Stimulated activated naive CD4-positive, alpha-beta T cell (primary cell): ENCODE measurements around the gene SLC29A1.
"Not testable (repeated sequence)": the region's sequence is repeated elsewhere in the genome, so short reads cannot be mapped to it uniquely, and the experiment has no call there.

Experiments
- DNase-seq, 6 experiments: peaks; one replicate each; lab custom pipeline; 2025; lab: John Stamatoyannopoulos, UW

The SLC29A1 gene

DNA sequence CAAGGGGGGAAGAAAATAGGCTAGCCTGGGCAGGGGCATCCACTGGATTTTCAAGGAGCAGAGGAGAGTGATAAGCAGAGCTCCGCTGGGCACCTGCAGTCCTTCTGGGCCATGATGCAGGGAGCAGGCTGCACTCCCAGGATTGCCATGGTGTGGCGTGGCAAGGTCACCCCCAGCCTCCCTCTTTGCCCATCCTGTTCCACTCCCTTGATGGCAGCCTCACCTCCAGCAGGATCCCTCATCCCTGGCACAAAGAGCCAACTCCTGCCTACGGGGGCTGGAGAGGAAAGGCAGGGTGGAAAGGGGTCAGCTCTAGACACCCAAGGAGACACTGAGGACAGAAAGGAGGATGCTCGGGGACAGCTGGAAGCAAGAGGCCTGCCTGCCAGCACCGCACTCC, 29.1 kb upstream of the SLC29A1 start:
- DNase-seq, result no peak

DNA sequence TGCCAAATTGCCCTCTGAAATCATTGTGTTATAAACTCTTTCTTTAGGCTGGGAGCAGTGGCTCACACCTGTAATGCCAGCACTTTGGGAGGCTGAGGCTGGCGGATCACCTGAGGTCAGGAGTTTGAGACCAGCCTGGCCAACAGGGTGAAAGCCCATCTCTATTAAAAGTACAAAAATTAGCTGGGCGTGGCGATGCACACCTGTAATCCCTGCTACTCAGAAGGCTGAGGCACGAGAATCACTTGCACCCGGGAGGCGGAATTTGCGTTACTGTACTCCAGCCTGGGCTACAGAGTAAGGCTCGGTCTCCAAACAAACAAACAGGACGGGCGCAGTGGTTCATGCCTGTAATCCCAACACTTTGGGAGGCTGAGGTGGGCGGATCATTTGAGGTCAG, 27.0 kb upstream of the SLC29A1 start:
- not testable (repeated sequence) for DNase-seq

DNA sequence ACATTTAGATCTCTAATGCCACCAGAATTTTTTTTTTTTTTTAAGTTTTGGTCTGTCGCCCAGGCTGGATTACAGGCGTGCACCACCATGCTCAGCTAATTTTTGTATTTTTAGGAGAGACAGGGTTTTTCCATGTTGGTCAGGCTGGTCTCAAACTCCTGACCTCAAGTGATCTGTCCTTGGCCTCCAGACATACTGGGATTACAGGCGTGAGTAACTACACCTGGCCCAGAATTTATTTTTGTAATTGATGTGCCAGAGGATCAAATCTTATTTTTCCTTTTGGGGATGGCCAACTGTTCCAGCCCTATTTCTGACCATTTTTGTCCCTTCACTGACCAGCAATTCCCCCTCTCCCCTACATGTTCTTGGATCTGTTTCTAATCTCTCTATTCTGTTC, 24.7 kb upstream of the SLC29A1 start:
- DNase-seq, result no peak

DNA sequence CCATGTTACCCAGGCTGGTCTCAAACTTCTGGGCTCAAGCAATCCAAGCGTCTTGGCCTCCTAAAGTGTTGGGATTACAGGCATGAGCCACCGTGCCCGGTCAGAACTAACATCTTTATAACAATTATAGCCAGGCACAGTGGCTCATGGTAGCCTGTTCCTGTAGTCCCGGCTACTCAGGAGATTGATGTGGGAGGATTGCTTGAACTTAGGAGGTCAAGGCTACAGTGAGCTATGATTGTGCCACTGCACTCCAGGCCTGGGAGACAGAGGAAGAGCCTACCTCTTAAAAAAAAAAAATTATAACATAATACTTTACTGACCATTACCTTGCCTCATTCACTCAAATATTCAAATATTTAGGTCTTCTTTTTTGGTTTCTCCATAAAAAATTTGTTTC, 23.5 kb upstream of the SLC29A1 start:
- no peak for DNase-seq

DNA sequence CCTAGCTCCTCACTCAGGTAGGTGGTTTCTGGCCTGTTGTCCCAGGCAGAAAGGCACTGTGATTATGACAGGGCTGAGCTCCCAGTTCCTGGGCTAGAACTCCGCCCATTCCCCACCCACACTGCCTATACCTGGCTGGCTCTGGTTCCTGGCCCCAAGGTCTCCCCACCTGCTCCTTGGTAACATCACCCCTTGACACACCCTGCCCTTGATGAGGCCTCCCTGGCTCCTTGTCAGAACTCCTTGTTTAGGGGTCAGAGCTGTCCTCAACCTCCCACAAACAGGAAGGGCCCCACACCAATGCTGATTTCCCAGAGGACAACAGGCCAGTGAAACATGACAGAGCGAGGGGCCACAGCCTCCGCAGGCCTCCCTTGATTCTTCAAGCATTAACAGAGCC, 22.2 kb upstream of the SLC29A1 start:
- DNase-seq, result no peak

DNA sequence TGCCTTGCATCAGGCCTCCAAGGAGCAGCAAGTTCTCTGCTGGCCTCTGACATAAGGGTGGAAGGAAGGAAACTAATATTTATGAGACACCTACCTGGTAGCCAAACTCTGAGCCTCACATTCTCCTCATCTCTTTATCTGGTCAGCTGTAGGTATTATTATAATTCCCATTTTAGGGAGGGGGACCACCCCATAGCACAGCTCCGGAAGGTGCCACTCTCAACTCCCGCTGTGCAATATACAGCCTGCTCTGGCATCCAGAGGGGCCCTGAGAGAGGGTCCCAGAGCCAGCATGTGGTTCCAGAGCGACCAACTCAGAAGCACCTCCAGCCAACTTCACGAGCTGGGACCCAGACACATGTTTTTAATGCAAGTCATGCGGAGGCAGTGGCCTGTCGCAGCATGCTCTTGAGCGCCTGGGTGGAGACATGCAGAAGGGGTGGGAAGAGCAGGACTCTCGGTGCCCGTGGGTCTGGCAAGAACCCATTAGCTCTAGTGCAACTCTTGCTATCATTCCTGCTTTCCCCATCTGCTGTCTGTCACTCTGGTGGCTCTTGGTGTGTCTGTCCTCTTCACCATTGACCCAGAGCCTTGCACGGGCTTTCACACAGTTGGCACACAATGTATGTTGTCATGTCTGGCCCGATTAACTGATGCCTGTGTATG, 21.6 kb upstream of the SLC29A1 start:
- DNase-seq, result no peak

DNA sequence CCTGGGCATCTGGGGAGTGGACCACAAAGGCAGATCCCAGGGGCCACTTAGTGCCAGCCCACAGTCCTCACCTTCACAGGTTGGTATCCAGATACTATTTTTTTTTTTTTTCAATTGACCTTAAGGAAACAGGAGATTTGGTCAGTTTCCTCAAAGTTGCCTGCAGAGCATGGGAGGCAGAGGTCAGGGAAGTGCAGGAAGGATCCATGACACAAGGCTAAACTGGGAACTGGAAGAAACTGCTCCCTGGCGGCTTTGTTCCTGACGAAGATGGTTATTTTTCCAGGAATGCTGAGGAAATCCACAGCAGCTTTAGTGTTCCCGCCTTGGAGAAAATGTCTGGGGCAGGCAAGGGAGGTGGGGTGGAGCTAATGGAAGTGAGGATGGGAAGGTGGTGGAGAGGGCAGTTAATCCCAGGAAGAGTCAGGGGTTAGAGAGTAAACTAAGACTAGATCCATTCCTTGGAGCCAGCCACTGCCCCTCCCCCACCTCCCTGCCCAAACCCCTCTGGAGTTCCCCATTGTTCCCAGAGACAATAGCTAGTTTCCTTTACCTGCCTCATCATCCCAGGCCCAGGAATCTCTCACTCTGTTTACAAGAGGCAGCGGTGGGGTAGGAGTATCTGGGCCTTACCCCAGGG, 20.9 kb upstream of the SLC29A1 start:
- DNase-seq, result no peak

DNA sequence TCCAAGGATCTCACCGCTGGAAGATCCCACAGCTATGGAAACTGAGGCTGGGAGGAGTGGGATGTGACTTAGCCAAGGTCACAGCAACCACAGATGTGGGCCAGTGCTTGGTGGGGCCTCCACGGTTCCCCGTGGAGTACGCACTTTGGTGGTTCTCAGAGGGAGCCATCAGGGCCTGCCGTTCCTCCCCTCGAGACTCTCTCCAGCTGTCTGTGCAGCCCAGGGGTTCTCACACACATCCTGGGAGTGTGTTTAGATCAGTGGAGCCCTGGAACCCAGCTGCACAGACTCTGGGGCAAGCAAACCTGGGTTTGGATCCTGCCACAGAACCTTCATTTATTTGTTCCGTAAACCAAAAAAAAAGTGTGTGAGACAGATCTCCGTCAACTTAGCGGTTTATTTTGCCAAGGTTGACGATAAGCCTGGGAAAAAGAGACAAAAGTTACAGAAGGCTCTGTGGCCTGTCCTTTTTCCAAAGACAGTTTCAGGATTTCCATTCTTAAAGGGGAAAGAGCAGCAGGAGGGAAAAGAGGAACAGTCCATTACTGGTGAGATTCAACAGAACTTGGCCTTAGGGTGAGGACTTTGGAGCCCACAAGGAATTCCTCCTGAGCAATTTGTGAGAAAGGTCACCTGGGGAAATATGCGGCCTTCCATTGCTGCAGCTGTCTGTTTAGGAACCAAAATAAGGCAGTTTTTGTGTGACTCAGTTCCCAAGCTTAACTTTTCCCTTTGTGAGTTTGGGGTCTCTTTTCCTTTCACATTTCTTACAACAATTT, 20.2 kb upstream of the SLC29A1 start:
- DNase-seq, result no peak

DNA sequence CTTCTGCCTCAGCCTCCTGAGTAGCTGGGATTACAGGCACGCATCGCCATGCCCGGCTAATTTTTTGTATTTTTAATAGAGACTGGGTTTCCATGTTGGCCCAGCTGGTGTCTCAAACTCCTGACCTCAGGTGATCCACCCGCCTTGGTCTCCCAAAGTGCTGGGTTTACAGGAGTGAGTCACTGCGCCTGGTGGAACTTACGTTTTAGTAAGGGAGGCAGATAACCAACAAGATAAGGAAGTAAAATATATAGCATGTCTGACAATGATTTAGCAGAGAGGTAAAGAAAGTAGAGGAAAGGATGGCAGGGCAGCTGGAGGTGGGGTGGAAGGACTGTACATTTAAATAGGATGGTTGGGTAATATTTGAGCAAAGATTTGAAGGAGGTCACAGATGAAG, 19.4 kb upstream of the SLC29A1 start:
- DNase-seq, result no peak

DNA sequence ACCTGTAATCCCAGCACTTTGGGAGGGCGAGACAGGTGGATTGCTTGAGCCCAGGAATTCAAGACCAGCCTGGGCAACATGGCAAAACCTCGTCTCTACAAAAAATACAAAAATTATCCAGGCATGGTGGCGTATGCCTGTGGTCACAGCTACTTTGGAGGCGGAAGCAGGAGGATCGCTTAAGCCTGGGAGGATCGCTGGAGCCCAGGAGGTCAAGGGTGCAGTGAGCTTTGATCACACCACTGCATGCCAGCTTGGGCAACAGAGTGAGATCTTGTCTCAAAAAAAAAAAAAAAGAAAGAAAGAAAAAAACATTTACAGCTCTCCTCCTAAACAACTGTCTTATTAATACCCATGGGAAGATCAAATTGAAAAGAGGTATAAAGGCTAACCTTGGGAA, 15.4 kb upstream of the SLC29A1 start:
- no peak for DNase-seq

DNA sequence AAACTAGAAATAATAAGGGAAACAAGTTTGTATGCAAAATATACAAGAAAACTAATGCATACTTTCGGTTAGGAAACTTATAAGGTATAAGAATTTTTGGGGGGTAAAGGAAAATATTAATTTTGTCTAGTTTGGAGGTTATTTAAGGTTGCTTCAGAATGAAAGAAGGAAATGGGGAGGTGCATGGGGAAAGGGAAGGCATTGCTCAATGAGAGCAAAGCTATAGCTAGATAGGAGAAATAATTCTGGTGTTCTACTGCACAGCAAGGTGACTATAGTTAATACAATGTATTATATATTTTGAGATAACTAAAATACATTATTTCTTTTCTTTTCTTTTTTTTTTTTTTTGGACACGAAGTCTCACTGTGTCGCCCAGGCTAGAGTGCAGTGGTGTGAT, 12.1 kb upstream of the SLC29A1 start:
- no peak for DNase-seq

DNA sequence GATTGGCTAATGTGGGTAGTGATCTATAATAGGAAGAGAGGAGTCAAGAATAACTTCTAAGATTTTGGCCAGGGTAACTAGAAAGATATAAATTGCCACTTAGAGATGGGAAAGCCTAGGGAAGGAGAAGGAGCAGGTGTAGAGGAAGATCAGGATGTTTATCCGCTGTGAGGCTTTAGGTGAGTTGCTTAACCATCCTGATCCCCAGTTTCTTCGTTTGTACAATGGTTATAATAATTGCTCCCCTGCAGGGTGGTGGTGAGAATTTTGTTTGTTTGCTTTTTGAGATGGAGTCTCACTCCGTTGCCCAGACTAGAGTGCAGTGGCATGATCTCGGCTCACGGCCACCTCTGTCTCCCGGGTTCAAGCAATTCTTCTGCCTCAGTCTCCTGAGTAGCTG, 9.1 kb upstream of the SLC29A1 start:
- DNase-seq, result no peak

DNA sequence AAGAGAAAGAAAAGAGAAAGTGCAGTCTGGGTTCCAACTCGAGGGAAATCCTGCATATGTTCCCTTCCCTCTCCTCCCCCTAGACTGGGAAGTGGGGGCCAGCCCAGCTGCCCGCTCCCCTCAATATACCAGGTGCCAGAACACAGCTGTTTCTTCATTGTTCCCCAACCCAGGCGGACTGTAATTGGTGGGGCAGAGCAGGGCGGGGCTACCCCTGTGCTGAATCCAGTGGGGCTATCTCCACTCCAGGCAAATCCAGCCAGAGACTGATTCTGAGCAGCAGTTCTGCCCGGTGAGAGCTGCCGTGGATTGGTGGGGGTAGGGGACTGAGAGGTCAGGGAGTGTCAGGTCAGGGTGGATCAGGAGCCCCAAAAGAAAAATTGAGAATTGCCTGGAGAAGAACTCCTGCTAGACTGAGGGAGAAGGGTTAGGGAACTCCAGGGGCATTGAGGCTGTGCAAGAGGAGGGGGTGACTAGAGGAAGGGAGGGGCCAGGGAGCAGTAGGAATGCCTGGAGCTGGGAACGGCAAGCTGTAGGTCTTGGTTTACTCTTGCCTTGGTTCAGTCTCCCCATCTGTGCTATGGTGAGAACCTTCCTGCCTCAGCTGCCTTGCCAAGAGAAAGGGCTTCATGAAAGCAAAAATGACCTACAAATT, 6.6 kb upstream of the SLC29A1 start, which contains the start of gene MYMX:
TSS of gene MYMX (plus strand) at position 250 of the 655 bp plus-strand sequence. CDS start 546 bp downstream, outside the sequence.
- no peak for DNase-seq

DNA sequence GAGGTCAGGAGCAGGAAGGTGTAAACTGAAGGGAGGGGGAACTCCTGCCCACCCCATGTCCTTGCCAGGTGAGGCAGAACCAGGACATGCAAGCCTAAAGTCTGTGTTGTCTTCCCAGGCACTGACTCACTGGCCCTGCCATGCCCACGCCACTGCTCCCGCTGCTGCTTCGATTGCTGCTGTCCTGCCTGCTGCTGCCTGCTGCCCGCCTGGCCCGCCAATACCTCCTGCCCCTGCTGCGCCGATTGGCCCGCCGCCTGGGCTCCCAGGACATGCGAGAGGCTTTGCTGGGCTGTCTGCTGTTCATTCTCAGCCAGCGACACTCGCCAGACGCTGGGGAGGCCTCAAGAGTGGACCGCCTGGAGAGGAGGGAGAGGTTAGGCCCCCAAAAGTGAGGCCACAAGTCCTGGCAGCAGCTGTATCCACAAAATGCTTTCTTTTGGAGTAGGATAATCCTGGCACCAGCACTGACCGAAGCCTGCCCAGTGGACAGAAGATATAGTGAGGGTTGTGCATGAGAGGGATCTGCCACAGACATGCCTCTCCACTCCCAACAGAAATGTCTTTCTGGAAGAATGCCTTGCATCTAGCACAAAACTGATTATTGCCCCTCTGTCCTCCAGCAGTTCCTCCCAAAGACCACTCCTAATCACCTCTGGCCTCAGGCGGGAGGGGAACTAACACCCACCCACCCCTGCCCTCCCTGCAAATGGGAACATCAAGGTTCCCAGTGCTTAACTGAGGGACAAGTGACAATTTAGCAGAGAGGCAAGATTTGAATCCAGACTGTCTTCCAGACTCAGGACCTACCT, 5.9 kb upstream of the SLC29A1 start:
- no peak for DNase-seq

DNA sequence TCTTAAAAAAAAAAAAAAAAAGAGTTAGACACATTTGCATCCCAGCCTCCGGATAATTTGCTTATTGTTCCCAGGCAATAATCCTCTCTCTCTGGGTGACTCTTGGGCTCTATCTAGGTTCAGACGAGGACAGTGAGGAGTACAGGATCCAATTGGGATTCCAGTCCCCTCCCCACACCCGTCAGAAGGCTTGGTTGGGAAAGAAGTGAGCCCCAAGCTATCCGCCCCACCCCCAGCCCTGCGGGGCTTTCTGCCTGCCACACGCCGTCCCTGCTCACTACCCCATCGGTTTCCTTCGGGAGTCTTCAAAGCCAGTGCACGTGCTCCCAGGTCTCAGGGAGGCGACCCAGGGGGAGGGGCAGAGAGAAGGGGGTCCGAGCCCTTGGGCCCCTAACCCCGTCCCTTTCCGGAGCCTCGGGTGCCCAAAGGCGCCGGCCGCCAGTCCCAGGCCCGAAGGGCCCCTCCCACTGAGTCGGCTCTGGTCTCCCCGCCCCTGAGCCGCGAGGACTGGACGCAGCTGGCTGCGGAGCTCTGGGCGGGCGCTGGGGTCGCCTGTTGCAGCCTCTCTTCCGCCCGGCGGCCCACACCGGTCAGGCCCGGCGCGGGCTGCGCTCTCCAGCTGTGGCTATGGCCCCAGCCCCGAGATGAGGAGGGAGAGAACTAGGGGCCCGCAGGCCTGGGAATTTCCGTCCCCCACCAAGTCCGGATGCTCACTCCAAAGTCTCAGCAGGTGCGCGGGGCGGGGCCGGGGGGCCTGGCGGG, 4.2 kb upstream of the SLC29A1 start:
- peak in 1 of 6 experiments; percentile 24 for DNase-seq

DNA sequence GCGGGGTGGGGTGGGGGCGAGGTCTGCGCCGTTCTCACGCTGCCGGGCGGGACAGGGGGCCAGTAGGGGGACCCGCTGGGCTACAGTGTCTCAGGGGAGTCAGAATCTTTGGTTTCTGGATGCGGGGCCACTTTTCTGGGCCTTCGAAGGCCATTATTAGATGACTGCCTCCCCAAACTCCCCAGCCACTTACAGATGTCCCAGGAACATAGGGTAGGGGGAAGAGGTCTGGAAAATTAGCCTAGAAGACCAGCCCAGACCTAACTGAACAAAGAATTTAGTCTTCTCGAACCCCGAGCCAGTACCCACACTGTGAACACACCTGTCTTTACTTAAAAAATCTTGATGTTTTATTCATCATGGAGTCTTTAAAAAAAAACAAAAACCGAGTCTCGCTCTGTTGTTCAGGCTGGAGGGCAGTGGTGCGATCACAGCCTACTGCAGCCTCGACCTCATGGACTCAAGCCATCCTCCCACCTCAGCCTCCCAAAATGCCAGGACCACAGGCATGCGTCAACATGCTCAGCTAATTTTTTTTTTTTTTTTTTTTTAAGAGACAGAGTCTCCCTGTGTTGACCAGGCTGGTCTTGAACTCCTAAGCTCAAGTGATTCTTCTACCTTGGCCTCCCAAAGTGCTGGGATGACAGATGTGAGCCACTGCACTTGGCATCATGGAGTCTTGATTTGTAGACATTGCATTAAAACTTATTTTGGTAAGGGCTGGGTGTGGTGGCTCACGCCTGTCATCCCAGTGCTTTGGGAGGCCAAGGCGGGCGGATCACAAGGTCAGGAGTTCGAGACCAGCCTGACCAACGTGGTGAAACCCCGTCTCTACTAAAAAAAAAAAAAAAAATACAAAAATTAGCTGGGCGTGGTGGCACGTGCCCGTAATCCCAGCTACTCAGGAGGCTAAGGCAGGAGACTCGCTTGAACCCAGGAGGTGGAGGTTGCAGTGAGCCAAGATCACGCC, 3.3 kb upstream of the SLC29A1 start:
- DNase-seq, result no peak

DNA sequence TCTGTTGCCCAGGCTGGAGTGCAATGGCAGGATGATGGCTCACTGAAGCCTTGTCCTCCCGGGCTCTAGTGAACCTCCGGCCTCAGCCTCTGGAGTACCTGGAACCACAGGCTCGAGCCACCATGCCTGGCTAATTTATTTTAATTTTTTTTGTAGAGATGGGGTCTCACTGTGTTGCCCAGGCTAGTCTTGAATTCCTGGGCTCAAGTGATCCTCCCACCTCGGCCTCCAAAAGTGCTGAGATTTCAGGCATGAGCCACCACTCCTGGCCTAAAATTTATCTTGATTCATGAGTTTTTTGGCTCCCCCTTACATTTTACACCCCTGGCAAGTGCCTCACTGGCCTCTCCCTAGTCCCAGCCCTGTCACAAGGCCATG, 2.5 kb upstream of the SLC29A1 start:
- DNase-seq, result no peak

DNA sequence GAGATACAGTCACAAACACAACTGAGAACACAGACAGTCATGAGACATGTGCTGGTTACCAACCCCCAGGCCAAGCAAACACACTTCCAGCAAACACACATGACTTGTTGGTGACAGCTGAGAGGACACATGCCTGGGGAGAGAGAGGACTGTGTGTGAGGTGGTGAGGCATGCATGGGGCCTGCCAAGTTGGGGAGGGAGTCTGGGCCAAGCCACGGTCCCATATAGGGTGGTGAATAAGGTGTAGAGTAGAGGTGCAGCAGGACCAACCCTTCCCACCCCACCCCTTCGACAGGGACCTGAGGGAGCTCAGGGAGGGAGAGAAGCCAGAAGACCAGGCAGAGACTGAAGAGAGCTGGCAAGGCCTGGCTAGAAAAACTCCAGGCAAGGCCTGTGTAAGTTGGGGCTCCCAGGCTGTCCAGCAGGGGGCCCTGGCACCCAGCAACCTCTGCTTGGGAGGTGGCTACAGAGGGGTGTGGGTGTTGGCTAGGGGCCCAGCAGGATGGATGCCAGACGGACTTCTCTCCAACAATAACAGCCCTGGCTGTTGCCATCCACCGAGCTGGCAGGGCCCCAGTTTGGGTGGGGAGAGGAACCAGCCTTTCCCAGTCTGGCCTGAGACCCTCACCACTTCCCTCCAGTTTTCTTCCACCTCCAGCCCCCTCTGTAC, 2.0 kb upstream of the SLC29A1 start:
- peak; percentile 51 to 71 (median 64) for DNase-seq

DNA sequence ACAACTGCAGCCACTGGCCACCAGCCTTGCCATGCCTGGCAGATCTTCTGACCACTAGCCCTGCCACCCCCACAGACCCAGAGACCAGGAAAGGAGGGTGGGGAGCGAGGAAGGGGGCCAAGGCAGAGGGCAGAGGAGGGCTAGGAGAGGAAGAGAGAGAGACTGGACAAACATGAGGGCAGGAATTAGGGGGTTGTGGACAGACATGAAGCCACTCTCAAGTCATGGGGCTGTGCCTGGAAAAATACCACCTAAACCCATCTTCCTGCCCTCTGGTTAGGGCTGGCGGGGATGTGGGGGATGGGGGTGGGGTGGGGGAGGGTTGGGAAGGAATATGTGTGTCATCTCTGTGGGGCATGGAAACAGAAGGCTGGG, 1.4 kb upstream of the SLC29A1 start:
- DNase-seq, result no peak
